Epidermal melanocyte (primary cell): ENCODE measurements around the gene TJP2.
A peak's percentile ranks its signal among the peaks of the same experiment; 100 is the strongest.

Experiments
- DNase-seq: peaks from one replicate; pipeline ENCODE4 v3.0.0; 2011; ENCODE audit warnings: low spot score; ENCODE audit not compliant: insufficient read length

Gene TJP2

DNA sequence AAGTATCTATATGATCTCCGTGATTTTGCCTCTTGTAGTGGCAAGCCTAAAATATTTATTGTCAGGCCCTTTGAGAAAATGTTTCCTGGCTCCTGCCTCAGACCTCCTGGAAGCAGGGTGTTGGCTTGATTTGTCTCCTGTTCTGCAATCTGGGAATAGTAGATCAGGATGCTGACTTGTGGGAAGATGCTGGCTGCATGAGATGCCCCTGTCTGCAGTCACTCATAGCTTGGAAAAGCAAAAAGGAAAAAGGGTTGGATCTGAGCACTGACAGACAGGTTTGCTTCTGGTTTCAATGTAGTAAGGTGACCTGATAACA, 16.7 kb downstream of the TJP2 start:
- DNase-seq = no peak

- DNase-seq = no peak
Observed at GRCh38 chr9:69191231-69191630, 17.2 kb downstream of the TJP2 start.

DNA sequence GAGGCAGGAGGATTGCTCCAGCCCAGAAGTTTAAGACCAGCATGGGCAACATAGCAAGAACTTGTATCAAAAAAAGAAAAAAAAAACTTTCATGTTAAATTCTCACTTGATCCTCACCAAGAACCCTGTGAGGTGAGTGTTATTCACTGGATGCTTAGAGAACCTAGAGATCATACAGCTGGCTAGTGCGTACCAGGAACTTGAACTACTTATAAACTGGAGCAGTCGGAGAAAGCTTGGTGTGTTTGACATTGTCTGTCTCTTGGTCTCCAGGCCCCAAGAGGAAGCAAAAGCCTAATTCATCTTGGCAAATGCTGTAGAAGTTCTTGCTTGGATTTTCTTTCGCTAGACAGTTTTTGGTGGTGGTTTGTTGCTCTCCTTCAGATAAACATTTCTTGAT, 18.1 kb downstream of the TJP2 start:
- DNase-seq = no peak

GRCh38 chr9:69193685-69194032, 19.6 kb downstream of the TJP2 start:
- no peak for DNase-seq

DNA sequence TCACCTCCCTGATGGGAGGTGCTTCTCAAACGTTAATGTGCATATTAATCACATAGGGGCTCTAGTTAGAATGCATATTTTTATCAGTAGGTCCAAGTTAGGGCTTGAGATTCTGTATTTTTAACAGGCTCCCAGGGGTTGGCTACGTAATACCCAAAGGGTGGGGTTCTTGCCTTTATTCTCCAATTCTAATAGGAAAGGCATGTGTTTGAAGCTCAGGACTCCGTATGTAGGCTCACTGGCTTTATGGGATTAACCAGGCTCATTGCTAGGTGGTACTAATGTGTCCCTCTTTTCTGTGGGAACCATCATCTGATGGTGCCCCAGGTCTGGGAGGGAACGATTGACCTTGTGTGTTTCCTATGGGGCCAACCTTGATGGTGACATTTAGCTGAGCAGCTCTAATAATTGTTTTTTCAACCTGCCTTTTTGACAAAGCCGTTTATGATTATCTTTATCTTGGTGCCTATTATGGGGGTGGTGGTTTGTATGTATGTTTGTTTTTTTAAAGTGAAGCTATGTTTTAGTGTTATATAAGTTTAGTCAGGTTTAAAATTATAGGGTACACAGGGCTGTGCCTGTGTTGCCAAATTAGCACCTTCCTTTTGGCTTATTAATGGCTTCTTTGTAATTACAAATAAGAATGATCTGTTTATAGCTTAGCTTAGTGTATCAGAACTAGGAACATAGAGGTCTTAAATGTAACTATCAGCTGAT, 20.8 kb downstream of the TJP2 start:
- no peak for DNase-seq

DNA sequence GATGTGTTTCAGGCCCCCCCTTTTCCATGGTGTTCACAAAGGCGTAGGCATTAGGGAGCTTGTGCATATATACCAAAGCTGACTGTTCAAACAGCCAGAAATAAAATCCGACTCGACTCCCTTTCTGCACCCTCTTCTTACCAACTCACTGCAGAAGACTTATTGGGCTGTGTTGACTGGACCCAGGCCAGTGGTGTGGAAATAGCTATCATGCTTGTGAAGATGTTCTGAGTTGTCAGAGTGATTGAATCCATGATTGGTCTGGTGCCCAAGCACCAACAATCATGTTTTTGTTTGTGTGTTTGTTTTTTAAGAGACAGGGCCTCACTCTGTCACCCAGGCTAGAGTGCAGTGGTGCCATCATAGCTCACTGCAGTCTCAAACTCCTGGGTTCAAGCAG, 21.6 kb downstream of the TJP2 start:
- DNase-seq = no peak

GRCh38 chr9:69197687-69198086, 23.6 kb downstream of the TJP2 start:
- no peak for DNase-seq

DNA sequence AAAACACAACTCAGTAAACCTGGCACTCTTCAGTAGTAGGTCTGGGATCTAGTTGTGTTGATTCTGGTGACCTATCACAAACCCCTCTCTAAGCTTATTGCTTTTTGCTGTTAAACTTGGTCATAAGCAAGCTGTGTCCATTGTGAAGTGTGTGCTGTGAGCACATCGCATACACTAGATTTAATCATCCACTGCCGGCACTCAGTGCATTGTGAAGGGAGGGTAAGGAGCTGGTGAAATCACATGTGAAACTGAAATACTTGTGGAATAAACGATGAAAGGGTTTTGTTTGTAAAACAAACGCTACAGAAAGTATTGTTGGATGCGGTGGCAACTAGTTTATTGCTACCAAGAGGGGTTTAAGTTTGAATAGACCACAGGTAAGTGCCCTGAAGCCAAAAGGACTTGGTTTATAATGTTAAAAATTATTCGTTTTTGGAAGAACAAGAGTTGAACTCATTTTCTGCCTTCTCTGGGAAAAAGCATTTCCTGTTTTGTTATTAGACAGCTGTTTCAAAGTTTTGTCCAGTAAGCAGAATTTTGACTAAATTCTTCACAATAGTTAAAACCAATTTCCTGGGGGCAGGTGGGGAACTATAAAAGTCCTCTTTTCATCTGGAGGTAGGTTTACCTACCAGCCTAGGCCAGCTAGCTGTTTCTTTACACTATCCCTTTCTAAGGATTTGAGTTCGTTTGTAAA, 24.6 kb downstream of the TJP2 start:
- no peak for DNase-seq

- DNase-seq = no peak
Observed at GRCh38 chr9:69199769-69200470, 25.8 kb downstream of the TJP2 start.

GRCh38 chr9:69202556-69202955, 28.5 kb downstream of the TJP2 start:
- no peak for DNase-seq

GRCh38 chr9:69204326-69204725, 30.2 kb downstream of the TJP2 start:
- DNase-seq = no peak

DNA sequence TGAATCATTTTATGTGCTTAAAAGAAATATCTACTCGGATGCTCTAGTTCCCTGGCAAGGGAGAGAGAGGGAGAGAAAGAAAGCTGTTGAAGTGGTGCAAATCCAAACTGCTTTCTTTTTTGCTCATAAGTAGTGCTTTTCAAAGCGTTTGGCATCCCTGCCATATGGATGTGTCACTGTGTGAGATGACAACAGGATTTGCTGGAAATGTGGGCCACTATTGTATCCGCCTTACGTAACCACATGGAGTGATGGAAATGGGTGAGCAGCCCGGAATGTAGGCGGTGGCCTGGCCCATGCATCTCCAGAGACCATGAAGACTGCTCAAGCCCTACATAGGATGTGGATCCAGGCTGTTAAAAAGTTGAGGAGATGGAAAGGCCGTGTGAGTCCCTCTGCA, 30.8 kb downstream of the TJP2 start:
- DNase-seq = no peak

DNA sequence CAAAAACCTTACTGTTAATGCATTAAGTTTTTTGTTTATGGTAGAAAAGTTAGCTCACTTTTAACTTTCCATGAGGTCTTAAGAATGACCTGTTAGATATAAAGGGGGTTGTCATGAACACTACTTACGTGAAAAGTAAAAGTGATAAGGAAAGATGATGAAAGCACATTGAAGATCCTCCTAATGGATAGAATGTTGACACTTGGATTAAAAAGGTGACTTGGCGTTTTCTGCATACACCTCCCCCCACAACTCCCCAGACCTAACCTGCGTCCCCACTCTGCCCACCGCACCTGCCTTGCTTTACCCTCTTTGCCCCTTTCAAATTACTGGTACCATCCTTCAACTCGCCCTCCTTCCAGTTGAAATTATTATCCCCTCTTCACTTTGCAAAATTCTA, 32.0 kb downstream of the TJP2 start:
- DNase-seq = no peak

DNA sequence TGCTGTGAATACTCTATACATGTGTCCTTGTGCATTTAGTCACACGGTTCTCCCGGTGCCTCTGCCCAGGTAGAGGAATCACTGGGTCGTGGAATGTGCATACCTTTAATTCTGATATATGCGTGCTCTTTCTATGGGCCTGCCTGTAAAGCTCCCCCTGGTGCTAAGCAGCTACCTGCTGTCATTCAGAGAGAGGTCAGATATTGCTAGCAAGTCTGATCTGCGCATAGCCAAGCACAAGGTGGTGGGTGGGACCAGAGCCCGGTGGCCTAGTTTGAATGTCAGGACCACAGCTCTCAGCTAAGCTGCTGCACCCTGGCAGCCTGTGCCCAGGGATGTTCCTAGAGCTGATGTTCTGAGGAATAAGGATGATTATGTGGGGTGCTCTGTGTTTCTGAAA, 33.4 kb downstream of the TJP2 start:
- no peak for DNase-seq

- no peak for DNase-seq
Observed at GRCh38 chr9:69211424-69212036, 37.5 kb downstream of the TJP2 start.

GRCh38 chr9:69213647-69214046, 39.6 kb downstream of the TJP2 start:
- no peak for DNase-seq

DNA sequence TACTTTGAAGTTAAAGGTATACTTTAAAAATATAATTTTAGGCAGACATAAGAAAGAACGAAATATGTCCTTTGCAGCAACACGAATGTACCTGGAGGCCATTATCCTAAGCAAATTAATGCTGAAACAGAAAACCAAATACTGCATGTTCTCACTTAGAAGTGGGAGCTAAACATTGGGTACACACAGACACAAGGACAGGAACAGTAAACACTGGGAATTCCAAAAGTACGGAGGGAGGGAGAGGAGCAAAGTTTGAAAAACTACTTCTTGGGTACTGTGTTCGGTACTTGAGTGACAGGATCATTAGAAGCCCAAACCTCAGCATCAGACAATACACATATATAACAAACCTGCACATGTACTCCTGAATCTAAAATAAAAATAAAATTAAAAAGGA, 40.9 kb downstream of the TJP2 start:
- DNase-seq = no peak

GRCh38 chr9:69215774-69216485, 41.9 kb downstream of the TJP2 start:
- no peak for DNase-seq

- no peak for DNase-seq
Observed at GRCh38 chr9:69218166-69218565, 44.1 kb downstream of the TJP2 start.

- no peak for DNase-seq
Observed at GRCh38 chr9:69221036-69221435, 47.0 kb downstream of the TJP2 start.

- DNase-seq = no peak
Observed at GRCh38 chr9:69222970-69223369, 48.9 kb downstream of the TJP2 start.

DNA sequence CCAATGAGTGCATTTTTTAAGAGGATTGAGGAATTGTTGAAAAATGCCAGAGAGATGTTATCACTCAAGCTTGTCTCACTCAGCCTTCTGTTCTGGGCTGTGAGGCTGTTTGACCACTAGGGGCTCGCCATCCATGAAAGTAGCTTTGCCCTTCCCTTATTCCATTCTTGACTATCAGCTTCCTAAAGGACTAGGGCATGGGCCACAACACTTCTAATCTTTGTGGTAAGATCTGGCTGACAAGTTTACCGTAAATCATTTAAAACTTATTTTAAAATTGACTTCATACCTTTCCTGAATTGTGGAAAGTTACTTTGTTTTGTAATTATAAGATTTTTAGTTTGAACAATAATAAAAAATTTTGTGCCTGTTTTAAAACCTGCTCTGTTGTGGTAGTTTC, 49.5 kb downstream of the TJP2 start:
- DNase-seq = peak; percentile 57
